WI38 (cell line): ENCODE results near the gene CEMIP.

Experiments
- H3K4me3 ChIP-seq: 2 replicates; pipeline ENCODE4 v1.5.1; 2011; ENCODE audit warnings: low read depth, mild to moderate bottlenecking, control low read depth, low read length
- TF ChIP-seq, protein P1 (sequence below): IDR thresholded peaks from 2 replicates; pipeline ENCODE4 v1.5.1; 2012; ENCODE audit warnings: low read depth, mild to moderate bottlenecking, control low read depth, low read length

CEMIP gene

DNA sequence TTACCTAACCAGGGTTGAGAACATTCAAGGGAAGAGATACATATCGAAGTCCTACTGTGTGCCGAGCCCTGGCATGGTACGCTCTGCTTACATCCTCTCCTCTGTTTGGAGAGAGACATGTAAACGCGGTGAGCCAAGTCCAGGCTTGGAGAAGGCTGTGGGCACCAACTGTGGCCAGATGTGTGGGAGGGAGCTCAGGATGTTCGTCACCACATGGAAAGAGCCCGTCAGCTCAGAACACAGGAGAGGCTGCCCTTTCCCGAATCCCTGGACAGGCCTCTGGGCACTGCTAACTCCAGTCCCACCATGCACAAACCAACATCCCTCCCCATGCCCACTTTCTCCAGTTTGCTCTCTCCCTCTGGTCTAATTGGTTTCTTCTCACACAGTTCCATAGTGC, 167.4 kb downstream of the CEMIP start:
- no peak overlapping the region for H3K4me3 ChIP-seq
- TF ChIP-seq, protein P1, sequence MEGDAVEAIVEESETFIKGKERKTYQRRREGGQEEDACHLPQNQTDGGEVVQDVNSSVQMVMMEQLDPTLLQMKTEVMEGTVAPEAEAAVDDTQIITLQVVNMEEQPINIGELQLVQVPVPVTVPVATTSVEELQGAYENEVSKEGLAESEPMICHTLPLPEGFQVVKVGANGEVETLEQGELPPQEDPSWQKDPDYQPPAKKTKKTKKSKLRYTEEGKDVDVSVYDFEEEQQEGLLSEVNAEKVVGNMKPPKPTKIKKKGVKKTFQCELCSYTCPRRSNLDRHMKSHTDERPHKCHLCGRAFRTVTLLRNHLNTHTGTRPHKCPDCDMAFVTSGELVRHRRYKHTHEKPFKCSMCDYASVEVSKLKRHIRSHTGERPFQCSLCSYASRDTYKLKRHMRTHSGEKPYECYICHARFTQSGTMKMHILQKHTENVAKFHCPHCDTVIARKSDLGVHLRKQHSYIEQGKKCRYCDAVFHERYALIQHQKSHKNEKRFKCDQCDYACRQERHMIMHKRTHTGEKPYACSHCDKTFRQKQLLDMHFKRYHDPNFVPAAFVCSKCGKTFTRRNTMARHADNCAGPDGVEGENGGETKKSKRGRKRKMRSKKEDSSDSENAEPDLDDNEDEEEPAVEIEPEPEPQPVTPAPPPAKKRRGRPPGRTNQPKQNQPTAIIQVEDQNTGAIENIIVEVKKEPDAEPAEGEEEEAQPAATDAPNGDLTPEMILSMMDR, result no peak

DNA sequence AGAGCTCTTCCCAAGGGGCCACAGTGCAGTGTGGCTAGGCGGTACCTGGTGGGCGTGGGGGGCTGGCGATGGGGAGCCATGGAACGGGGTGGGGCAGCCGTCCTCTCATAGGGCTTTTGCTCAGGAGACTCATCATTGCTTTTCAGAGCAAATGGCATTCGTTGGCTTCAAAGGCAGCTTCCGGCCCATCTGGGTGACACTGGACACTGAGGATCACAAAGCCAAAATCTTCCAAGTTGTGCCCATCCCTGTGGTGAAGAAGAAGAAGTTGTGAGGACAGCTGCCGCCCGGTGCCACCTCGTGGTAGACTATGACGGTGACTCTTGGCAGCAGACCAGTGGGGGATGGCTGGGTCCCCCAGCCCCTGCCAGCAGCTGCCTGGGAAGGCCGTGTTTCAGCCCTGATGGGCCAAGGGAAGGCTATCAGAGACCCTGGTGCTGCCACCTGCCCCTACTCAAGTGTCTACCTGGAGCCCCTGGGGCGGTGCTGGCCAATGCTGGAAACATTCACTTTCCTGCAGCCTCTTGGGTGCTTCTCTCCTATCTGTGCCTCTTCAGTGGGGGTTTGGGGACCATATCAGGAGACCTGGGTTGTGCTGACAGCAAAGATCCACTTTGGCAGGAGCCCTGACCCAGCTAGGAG, 169.6 kb downstream of the CEMIP start:
- TF ChIP-seq, protein P1, result no peak
- no peak overlapping the region for H3K4me3 ChIP-seq

DNA sequence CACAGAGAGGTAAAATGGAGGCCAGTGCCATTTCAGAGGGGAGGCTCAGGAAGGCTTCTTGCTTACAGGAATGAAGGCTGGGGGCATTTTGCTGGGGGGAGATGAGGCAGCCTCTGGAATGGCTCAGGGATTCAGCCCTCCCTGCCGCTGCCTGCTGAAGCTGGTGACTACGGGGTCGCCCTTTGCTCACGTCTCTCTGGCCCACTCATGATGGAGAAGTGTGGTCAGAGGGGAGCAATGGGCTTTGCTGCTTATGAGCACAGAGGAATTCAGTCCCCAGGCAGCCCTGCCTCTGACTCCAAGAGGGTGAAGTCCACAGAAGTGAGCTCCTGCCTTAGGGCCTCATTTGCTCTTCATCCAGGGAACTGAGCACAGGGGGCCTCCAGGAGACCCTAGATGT, 170.6 kb downstream of the CEMIP start:
- TF ChIP-seq, protein P1, result no peak
- no peak overlapping the region for H3K4me3 ChIP-seq

DNA sequence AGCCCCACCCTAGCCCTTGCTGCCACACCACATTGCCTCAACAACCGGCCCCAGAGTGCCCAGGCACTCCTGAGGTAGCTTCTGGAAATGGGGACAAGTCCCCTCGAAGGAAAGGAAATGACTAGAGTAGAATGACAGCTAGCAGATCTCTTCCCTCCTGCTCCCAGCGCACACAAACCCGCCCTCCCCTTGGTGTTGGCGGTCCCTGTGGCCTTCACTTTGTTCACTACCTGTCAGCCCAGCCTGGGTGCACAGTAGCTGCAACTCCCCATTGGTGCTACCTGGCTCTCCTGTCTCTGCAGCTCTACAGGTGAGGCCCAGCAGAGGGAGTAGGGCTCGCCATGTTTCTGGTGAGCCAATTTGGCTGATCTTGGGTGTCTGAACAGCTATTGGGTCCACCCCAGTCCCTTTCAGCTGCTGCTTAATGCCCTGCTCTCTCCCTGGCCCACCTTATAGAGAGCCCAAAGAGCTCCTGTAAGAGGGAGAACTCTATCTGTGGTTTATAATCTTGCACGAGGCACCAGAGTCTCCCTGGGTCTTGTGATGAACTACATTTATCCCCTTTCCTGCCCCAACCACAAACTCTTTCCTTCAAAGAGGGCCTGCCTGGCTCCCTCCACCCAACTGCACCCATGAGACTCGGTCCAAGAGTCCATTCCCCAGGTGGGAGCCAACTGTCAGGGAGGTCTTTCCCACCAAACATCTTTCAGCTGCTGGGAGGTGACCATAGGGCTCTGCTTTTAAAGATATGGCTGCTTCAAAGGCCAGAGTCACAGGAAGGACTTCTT, 171.3 kb downstream of the CEMIP start:
- TF ChIP-seq, protein P1, result no peak

DNA sequence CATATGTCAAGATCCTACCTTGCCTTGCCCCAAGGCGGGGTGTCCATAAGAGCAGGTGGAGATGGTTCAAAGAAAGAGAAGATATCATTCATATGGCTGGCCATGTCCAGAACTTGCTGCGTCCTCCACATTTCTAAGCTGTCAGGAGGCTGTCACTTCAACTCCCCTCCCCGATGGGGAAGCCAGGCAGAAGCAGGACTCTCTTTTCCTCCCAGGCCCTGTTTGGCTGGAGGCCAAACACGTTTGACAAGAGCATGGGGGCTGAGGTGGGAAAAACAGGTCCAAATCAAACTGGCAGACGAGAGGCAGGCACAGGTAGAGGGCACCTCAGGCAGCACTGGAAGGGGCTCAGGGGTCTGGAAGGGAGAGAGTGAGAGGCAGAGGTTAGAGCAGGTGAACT, 172.8 kb downstream of the CEMIP start:
- no peak overlapping the region for H3K4me3 ChIP-seq
- TF ChIP-seq, protein P1, result no peak

More for the DNA sequence above, 171.3 kb downstream of the CEMIP start:
- no peak overlapping the region for H3K4me3 ChIP-seq

DNA sequence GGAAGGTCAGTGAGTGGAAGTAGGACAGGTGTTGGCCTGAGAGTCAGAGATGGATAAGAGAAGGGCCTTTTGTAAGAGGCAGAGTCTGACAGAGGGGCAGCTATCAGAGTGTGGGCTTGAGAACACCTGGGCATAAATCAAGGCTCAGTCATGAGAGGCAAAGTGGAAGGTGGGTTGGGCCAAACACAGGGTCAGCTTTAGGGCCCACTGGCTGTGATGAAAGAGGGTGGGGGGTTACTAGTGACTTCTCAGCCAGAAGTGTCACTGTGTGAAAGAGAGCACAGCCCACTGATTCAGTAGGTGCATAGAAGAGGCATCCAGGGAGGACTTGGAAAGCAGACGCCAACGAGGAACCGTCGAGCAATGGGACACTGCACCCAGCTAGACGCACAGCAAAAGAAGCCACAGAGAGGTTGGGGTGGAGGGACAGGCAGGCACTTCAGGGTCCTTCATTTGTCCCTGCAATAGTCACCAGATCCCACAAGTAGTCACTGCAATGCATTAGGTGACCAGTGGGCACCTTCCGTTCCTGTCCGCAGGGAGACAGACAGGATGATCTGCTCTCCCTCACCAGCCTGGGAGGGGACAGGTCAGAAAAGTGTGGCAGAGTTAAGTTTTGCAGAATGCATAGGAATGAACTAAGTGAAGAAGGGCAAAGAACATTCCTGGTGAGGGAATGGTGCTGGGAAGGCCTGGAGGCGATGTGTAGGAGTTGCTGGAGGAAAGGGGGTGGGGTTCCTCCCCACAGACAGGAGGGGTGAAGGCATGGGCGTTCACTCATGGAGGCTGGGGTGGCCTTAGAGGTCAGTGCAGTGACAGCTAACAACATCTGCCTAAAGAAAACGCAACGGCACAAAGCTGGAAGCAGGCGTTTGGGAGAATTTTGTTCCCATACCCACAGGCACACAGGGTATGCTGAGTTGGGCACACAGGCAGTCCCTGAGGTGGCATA, 174.1 kb downstream of the CEMIP start:
- TF ChIP-seq, protein P1, result no peak
- H3K4me3 ChIP-seq, result no peak overlapping the region
